B cell (primary cell): ENCODE measurements around the gene RAMP2. TPM values are rescaled to one million over a fixed set of nuclear protein-coding genes. Genes with fewer than 3 reads are reported as not detected.
"Not testable (repeated sequence)": the region's sequence is repeated elsewhere in the genome, so short reads cannot be mapped to it uniquely, and the experiment has no call there.

Experiments
- ATAC-seq: fragments of 200-7000 bp; cut with Tn5 transposase; one replicate; pipeline ENCODE4 v1.10.0; 2021; ENCODE audit warnings: low read depth, mild to moderate bottlenecking, moderate number of reproducible peaks, moderate library complexity
- CTCF ChIA-PET: fragments of 350-600 bp; sonication (Branson Sonifier 250); formaldehyde crosslinking; loops from one replicate; lab custom pipeline; 2021; ENCODE audit warnings: antibody characterized with exemption, inconsistent platforms; lab: Charles Lee
- POLR2A ChIA-PET: fragments of 350-600 bp; sonication (Branson Sonifier 250); formaldehyde crosslinking; loops from one replicate; lab custom pipeline; 2021; ENCODE audit warnings: antibody characterized with exemption; lab: Charles Lee
- DNase-seq: peaks from one replicate; pipeline ENCODE4 v3.0.0; 2013
- H2AFZ ChIP-seq: 2 replicates; pipeline ENCODE4 v1.6.1; 2012; ENCODE audit warnings: mild to moderate bottlenecking, low read depth, low read length; ENCODE audit not compliant: insufficient read depth, poor library complexity, severe bottlenecking
- H3K27ac ChIP-seq, 2 donors: 1 replicate in 1 of 2; 2 replicates in 1 of 2; pipeline ENCODE4 v1.5.1; 2012 to 2013; ENCODE audit warnings: low read length in 2 of 2, mild to moderate bottlenecking in 2 of 2, moderate library complexity in 1 of 2
- H3K27me3 ChIP-seq, 4 experiments: fragments of 200-600 bp in 1 of 4; sonication (generic) in 1 of 4; replicated peaks in 1 of 4; 1 replicate in 2 of 4; 2 replicates in 2 of 4; pipeline versions ENCODE4 v1.6.1 to v1.7.0; 2013 to 2016; ENCODE audit warnings: low read length in 3 of 4, mild to moderate bottlenecking in 2 of 4, mixed read lengths in 1 of 4, moderate library complexity in 1 of 4; ENCODE audit not compliant: insufficient read depth in 4 of 4, control insufficient read depth in 3 of 4; ENCODE audit errors: control extremely low read depth in 1 of 4
- H3K36me3 ChIP-seq, 2 experiments: replicated peaks in 1 of 2; 1 replicate in 1 of 2; 2 replicates in 1 of 2; pipeline versions ENCODE4 v1.6.1 to v1.7.1; 2013; ENCODE audit warnings: low read length in 1 of 2; ENCODE audit not compliant: insufficient read depth in 2 of 2, control insufficient read depth in 1 of 2; ENCODE audit errors: control extremely low read depth in 1 of 2, extremely low read depth in 1 of 2
- H3K4me1 ChIP-seq, 2 donors: fragments of 200-600 bp in 1 of 2; sonication (generic) in 1 of 2; 1 replicate in 1 of 2; 2 replicates in 1 of 2; pipeline versions ENCODE4 v1.5.1 to v1.6.1; 2013 to 2017; ENCODE audit warnings: low read length in 2 of 2; ENCODE audit not compliant: control insufficient read depth in 2 of 2, insufficient read depth in 2 of 2
- H3K4me2 ChIP-seq: replicated peaks from 2 replicates; pipeline ENCODE3; 2012; ENCODE audit warnings: mild to moderate bottlenecking, low read depth, low read length; ENCODE audit not compliant: poor library complexity, severe bottlenecking
- H3K4me3 ChIP-seq, 5 experiments: fragments of 200-600 bp in 1 of 5; sonication (generic) in 1 of 5; 1 replicate in 3 of 5; 2 replicates in 2 of 5; pipeline versions ENCODE4 v1.5.1 to v1.7.0; 2011 to 2016; ENCODE audit warnings: low read length in 4 of 5, mild to moderate bottlenecking in 4 of 5, low read depth in 2 of 5, control low read depth in 1 of 5, moderate library complexity in 1 of 5; ENCODE audit not compliant: insufficient read depth in 1 of 5; ENCODE audit errors: control extremely low read depth in 1 of 5, extremely low read depth in 1 of 5
- H3K79me2 ChIP-seq: fragments of 200-600 bp; sonication (generic); one replicate; pipeline ENCODE4 v1.6.0; 2016; ENCODE audit warnings: low read length; ENCODE audit not compliant: control insufficient read depth, insufficient read depth
- H3K9ac ChIP-seq: fragments of 200-600 bp; sonication (generic); 2 replicates; pipeline ENCODE4 v1.6.1; 2017; ENCODE audit warnings: mild to moderate bottlenecking, low read length, moderate library complexity
- H3K9me3 ChIP-seq, 3 donors: one replicate each; pipeline versions ENCODE4 v1.6.1 to v1.7.1; 2013; ENCODE audit warnings: low read length in 2 of 3; ENCODE audit not compliant: control insufficient read depth in 2 of 3, insufficient read depth in 1 of 3; ENCODE audit errors: control extremely low read depth in 1 of 3
- H4K20me1 ChIP-seq: 2 replicates; pipeline ENCODE4 v1.6.0; 2012; ENCODE audit warnings: mild to moderate bottlenecking, low read length; ENCODE audit not compliant: insufficient read depth, control insufficient read depth, poor library complexity, severe bottlenecking
- H3K27ac Mint-ChIP-seq: one replicate; pipeline ENCODE4 v1.8.0; 2021; ENCODE audit warnings: mixed read lengths
- H3K27me3 Mint-ChIP-seq: one replicate; pipeline ENCODE4 v1.8.0; 2021; ENCODE audit warnings: mixed read lengths
- H3K4me1 Mint-ChIP-seq: one replicate; pipeline ENCODE4 v1.8.0; 2021; ENCODE audit warnings: mixed read lengths
- H3K4me3 Mint-ChIP-seq: one replicate; pipeline ENCODE4 v1.8.0; 2021; ENCODE audit warnings: mixed read lengths
- H3K9me3 Mint-ChIP-seq: one replicate; pipeline ENCODE4 v1.8.0; 2022; ENCODE audit warnings: mixed read lengths; ENCODE audit not compliant: insufficient read depth
- EZH2 ChIP-seq: IDR thresholded peaks from 2 replicates; pipeline ENCODE4 v1.6.1; 2012; ENCODE audit warnings: borderline replicate concordance, low read depth, mild to moderate bottlenecking, moderate library complexity, low read length; ENCODE audit not compliant: insufficient read depth, poor library complexity, severe bottlenecking
- WGBS: methylation state at CpG from one replicate; pipeline ENCODE4 v1.1.5; 2013; ENCODE audit warnings: missing lambda C conversion rate; ENCODE audit not compliant: insufficient coverage; 5-methylcytosine and 5-hydroxymethylcytosine counted together
- intact Hi-C: fragments of 100-400 bp; cut with micrococcal nuclease; formaldehyde crosslinking; loops from one replicate; pipeline ENCODE4 v1.10.0; 2022
- polyA plus RNA-seq: library from polyadenylated mRNA; depleted of rRNA; stranded (reverse); fragments of >200 nt; gene quantifications from 2 replicates; pipeline ENCODE4 v1.2.3, GENCODE V29; 2012
- total RNA-seq, 2 donors: library from RNA; stranded (reverse); fragments of 120-200 nt in 1 of 2; gene quantifications; 1 replicate in 1 of 2; 2 replicates in 1 of 2; pipeline versions ENCODE4 v1.2.3 to v1.2.4, GENCODE V29; 2013 to 2022
- TF ChIP-seq, protein P1 (sequence below): fragments of 200-600 bp; IDR thresholded peaks from one replicate; pipeline ENCODE4 v1.8.0; 2022; ENCODE audit warnings: antibody characterized with exemption, mild to moderate bottlenecking

The RAMP2 gene
- total and polyA plus RNA-seq, 2 donors (not counting 1 experiment from before 2014, with no cell fraction given): not detected

DNA sequence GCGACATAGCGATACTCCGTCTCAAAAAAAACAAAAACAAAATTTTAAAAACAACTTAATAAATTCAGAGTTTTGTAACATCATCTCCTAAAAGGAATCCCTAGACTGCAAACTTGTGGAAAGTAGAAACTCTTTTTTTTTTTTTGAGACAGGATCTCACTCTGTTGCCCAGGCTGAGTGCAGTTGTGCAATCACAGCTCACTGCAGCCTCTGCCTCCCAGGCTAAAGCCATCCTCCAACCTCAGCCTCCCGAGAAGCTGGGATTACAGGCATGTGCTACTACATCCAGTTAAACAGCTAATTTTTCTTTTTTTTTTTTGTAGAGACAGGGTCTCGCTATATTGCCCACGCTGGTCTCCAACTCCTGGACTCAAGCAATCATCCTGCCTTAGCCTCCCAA, 35.9 kb upstream of the RAMP2 start:
- H4K20me1 ChIP-seq: no peaks in the 10 kb centered on the region
- POLR2A ChIA-PET: interaction anchor here (1.0 kb wide), 1 partner anchor 18 kb away, joined by 3 read pairs; no protein-coding TSS in a partner anchor
- no peak overlapping the region for H3K27ac Mint-ChIP-seq
- CTCF ChIA-PET: interaction anchor here (1.2 to 1.4 kb wide), 4 partner anchors 25 to 100 kb away, joined by 3 to 4 read pairs (median 4); no protein-coding TSS in a partner anchor
- no peak overlapping the region for H3K4me3 Mint-ChIP-seq
- peaks cover 15 to 51% of the 10 kb centered on the region in 2 experiments for H3K36me3 ChIP-seq
- H3K27ac ChIP-seq: no peak overlapping the region
- no peak overlapping the region for H3K4me2 ChIP-seq
- no peaks in the 10 kb centered on the region for H3K27me3 ChIP-seq
- H3K9me3 Mint-ChIP-seq: no peaks in the 10 kb centered on the region
- intact Hi-C loops: no loop called here
- WGBS: 94% methylated on average over 2 of the region's 6 CpGs
- no peaks in the 10 kb centered on the region for H3K4me1 ChIP-seq
- no peak for TF ChIP-seq EZH2
- TF ChIP-seq, protein P1, sequence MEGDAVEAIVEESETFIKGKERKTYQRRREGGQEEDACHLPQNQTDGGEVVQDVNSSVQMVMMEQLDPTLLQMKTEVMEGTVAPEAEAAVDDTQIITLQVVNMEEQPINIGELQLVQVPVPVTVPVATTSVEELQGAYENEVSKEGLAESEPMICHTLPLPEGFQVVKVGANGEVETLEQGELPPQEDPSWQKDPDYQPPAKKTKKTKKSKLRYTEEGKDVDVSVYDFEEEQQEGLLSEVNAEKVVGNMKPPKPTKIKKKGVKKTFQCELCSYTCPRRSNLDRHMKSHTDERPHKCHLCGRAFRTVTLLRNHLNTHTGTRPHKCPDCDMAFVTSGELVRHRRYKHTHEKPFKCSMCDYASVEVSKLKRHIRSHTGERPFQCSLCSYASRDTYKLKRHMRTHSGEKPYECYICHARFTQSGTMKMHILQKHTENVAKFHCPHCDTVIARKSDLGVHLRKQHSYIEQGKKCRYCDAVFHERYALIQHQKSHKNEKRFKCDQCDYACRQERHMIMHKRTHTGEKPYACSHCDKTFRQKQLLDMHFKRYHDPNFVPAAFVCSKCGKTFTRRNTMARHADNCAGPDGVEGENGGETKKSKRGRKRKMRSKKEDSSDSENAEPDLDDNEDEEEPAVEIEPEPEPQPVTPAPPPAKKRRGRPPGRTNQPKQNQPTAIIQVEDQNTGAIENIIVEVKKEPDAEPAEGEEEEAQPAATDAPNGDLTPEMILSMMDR: no peak
- ATAC-seq (no peak), DNase-seq (no peak)
- H2AFZ ChIP-seq: no peak overlapping the region
- no peaks in the 10 kb centered on the region for H3K27me3 Mint-ChIP-seq
- no peak overlapping the region for H3K4me3 ChIP-seq
- H3K79me2 ChIP-seq: peaks cover 2% of the 10 kb centered on the region
- H3K9me3 ChIP-seq: no peaks in the 10 kb centered on the region
- H3K9ac ChIP-seq: no peak overlapping the region
- peaks cover 3% of the 10 kb centered on the region for H3K4me1 Mint-ChIP-seq

DNA sequence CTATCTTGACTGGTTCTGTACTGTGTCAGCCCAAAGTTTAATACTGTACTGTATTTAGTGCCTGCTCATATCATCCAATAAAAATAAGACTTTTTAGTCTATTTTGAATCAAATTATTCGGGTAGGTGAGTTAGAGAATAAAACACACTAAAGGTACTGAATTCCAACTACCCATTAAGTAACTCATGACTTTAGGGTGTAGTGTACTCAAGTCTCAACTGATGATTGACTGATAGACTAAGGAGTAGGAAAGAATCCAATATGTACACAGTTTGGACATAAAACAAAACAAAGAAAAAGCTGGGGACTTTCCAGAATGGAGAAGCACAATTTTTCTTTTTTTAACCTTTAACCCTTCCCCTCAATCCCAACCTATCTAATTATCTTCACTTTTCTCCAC, 20.3 kb upstream of the RAMP2 start:
- H3K4me2 ChIP-seq: no peak overlapping the region
- H2AFZ ChIP-seq: no peak overlapping the region
- peaks cover 26% of the 10 kb centered on the region for H4K20me1 ChIP-seq
- no peaks in the 10 kb centered on the region for H3K9me3 Mint-ChIP-seq
- H3K27ac ChIP-seq: no peak overlapping the region
- H3K4me3 ChIP-seq: no peak overlapping the region
- intact Hi-C loops: loop anchor here (10.0 kb wide), 1 partner anchor 744 kb away; the partner anchor contains the start of gene DHX8
- no peaks in the 10 kb centered on the region for H3K27me3 Mint-ChIP-seq
- H3K4me1 Mint-ChIP-seq: peaks cover 32% of the 10 kb centered on the region
- WGBS: no CpG with 5 or more reads among the region's 1 CpG
- peaks cover 25 to 27% of the 10 kb centered on the region in 2 donors for H3K4me1 ChIP-seq
- no peak overlapping the region for H3K27ac Mint-ChIP-seq
- ATAC-seq: no peak
- POLR2A ChIA-PET: no interaction called here
- H3K4me3 Mint-ChIP-seq: no peak overlapping the region
- H3K27me3 ChIP-seq: no peaks in the 10 kb centered on the region
- H3K36me3 ChIP-seq: peaks cover 1 to 8% of the 10 kb centered on the region in 2 experiments
- CTCF ChIA-PET: no interaction called here
- H3K9me3 ChIP-seq: no peaks in the 10 kb centered on the region
- TF ChIP-seq, protein P1: no peak
- TF ChIP-seq EZH2: no peak
- DNase-seq: no peak
- H3K9ac ChIP-seq: no peak overlapping the region
- H3K79me2 ChIP-seq: peaks cover 87% of the 10 kb centered on the region

DNA sequence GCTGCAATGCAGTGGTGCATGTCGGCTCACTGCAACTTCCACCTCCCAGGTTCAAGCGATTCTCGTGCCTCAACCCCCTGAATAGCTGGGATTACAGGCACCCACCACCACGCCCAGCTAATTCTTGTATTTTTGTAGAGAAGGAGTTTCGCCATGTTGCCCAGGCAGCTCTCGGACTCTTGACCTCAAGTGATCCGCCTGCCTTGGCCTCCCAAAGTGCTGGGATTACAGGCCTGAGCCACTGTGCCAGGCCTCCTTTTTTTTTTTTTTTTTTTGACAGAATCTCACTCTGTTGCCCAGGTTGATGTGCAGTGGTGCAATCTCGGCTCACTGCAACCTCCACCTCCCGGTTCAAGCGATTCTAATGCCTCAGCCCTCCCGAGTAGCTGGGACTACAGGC, 18.1 kb upstream of the RAMP2 start:
- H3K27ac ChIP-seq, H3K9me3 Mint-ChIP-seq, H3K9me3 ChIP-seq, ATAC-seq, H3K27me3 Mint-ChIP-seq, H3K9ac ChIP-seq, H3K36me3 ChIP-seq, H3K4me3 ChIP-seq, H3K27me3 ChIP-seq, H3K4me2 ChIP-seq, DNase-seq, H2AFZ ChIP-seq: not testable (repeated sequence)
- Mint-ChIP-seq H3K4me3 (peak overlapping the region; percentile 49), H3K4me1 (peaks cover 29% of the 10 kb centered on the region), H3K27ac (peak overlapping the region; percentile 50)
- Histone ChIP-seq H3K79me2 (peaks cover 72% of the 10 kb centered on the region), H4K20me1 (peaks cover 21% of the 10 kb centered on the region), H3K4me1 (peaks cover 25 to 27% of the 10 kb centered on the region in 2 donors)
- intact Hi-C loops: loop anchor here (10.0 kb wide), 1 partner anchor 742 kb away; the partner anchor contains the start of gene DHX8
- 95% methylated on average over 6 of the region's 11 CpGs for WGBS
- CTCF ChIA-PET: interaction anchor here (0.6 to 2.5 kb wide), 4 partner anchors 18 to 242 kb away, joined by 4 to 8 read pairs (median 6); partner anchors contain the start of gene RAMP2
- POLR2A ChIA-PET: interaction anchor here (0.6 to 0.7 kb wide), 3 partner anchors 12 to 242 kb away, joined by 3 to 6 read pairs (median 3); no protein-coding TSS in a partner anchor
